HS-27A (cell line): ENCODE data around the gene AGAP5.
"Not testable (repeated sequence)": the region's sequence is repeated elsewhere in the genome, so short reads cannot be mapped to it uniquely, and the experiment has no call there.

ENCODE experiments used
- DNase-seq: peaks from one replicate; pipeline ENCODE4 v3.0.0-alpha.2; 2012; ENCODE audit warnings: low read depth, missing footprints

The AGAP5 gene

GRCh38 chr10:73714483-73714882 lies 16.6 kb upstream of the AGAP5 start:
- DNase-seq: not testable (repeated sequence)

GRCh38 chr10:73713912-73714311 lies 16.0 kb upstream of the AGAP5 start:
- not testable (repeated sequence) for DNase-seq

DNA sequence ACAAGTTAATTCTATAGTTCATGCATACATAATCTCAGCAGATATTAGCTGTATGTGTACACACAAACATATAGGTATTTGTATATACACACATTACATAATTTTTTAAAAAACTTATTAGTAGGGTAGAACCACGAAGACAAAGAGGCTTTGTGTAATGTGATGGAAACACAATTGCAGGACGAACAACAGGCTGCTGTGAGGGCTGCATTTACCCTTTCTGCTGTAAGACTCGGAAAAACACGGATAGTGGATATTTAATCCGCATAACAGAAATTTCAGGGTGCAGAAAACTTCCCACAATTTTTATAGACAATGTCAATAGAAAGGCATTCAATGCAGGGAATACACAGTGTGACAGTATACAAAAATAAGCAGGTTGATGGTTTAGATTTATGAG lies 13.8 kb upstream of the AGAP5 start:
- DNase-seq: not testable (repeated sequence)

DNA sequence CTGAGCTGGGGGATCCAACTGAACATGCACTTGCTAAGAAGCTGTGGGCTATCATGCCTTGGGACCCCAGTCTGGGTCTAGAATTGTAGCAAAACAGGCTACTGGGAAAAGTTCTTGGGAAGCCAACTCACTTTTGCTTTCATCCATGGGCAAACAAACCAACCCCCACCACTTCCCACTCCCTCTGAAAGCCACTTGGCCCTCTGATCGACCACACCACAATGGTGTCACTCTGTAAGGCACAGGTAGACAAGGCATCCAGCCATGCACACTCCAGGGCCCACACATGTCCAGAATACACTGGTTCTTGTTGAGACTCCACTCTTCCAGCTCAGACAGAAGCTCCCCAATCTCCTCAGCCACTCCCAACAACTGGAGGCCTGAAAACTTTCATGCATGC lies 10.2 kb upstream of the AGAP5 start:
- DNase-seq: not testable (repeated sequence)

DNA sequence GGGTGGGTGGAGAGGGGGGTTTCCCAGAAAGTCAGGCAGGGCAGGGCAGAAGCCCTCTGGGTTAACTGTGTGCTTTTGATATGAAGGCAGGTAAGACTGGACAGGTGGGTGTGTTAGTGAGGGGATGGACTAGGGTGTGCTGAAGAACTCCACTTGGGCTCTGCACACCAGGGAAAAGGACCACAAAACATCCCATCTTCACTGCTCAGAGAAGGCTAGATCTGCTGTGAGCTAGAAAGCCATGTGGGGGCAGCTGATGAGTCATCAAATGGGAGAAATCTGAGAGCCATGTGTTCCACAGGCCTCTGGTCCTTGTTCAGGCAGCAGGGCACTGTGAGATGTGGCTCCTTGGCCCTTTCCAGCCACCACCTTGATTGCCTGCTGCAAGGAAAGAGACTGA lies 9.7 kb upstream of the AGAP5 start:
- not testable (repeated sequence) for DNase-seq

GRCh38 chr10:73706488-73706887 lies 8.6 kb upstream of the AGAP5 start:
- DNase-seq: not testable (repeated sequence)

GRCh38 chr10:73705506-73706072 lies 7.7 kb upstream of the AGAP5 start:
- not testable (repeated sequence) for DNase-seq

DNA sequence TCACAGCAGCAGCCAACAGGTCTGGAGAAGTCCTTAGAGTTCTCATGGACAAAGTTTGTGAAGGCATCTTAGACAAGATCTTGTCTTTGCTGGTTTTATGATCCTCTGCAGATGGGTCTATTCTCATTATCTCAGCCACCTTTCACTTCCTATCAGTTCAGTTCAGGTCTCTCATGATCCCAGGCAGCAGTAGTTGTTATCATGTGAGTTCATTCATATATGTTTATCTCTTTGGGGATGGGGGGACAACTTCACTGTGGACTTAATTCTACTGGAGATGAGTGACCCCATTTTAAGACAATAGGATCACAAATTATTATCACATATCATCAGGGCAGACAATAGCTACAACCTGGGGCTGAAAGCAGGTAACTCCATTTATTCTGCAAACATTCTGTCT lies 6.0 kb upstream of the AGAP5 start:
- not testable (repeated sequence) for DNase-seq

DNA sequence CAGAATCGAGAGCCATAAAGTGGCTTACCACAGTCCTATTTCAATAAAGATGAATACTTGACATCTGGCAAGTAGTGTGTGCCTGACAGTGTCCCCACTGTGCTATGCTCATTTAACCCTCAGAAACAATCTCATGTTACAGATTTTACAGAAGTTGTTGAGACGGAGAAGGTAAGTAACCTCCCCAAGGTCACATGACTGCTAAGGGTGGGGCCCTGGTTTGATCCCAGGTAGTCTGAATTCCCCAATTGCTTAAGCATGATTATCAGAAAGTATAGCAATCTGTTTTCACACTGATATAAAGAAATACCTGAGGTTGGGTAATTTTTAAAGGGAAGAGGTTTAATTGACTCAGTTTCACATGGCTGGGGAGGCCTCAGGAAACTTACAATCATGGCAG lies 910 bp upstream of the AGAP5 start:
- DNase-seq: not testable (repeated sequence)

- DNase-seq: not testable (repeated sequence)
Measured at GRCh38 chr10:73695302-73695701, 2.6 kb downstream of the AGAP5 start.

- DNase-seq: not testable (repeated sequence)
Measured at GRCh38 chr10:73690755-73691154, 7.2 kb downstream of the AGAP5 start.

GRCh38 chr10:73689596-73689995 lies 8.3 kb downstream of the AGAP5 start:
- DNase-seq: not testable (repeated sequence)

- not testable (repeated sequence) for DNase-seq
Measured at GRCh38 chr10:73687641-73688040, 10.3 kb downstream of the AGAP5 start.

- not testable (repeated sequence) for DNase-seq
Measured at GRCh38 chr10:73674546-73674945, 23.4 kb downstream of the AGAP5 start.

DNA sequence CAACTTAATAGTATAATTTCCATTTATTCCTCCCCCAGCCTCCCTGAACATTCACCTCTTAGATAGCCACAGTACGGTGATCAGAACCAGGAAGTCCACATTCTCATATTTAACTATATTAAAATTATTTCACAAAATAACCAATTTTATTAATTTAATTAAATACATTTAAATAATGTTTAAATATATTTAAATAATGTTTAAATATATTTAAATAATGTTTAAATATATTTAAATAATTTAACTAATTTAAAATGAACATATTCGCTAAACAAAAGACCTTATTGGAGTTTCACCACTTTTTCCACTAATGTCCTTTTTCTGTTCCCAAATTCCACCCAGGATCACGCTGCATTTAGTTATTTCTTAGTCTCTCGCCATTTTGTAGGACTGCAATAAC lies 29.5 kb downstream of the AGAP5 start:
- DNase-seq: not testable (repeated sequence)

- not testable (repeated sequence) for DNase-seq
Measured at GRCh38 chr10:73666153-73666809, 31.6 kb downstream of the AGAP5 start.

DNA sequence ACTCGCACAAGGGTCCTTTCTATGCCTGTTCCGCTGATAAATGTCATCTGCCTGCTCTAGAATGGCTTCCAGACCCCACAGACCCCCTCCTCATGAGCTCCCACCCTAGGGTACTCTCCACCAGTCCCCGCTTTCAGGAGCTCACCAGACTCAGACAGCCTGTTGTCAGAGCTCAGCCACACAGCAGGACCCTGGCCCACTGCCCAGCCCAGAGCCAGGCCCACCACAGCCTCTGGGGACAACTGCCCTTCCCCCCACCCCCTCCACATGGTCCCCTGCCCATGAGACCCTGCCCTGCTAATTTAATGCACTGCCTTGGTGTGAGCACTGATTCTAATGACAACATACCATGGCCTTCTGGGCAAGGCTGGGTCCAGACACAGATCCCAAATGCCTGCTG lies 32.3 kb downstream of the AGAP5 start:
- not testable (repeated sequence) for DNase-seq

GRCh38 chr10:73664156-73665040 lies 33.5 kb downstream of the AGAP5 start:
- not testable (repeated sequence) for DNase-seq

GRCh38 chr10:73663621-73664020 lies 34.3 kb downstream of the AGAP5 start:
- not testable (repeated sequence) for DNase-seq

GRCh38 chr10:73662705-73663104 lies 35.2 kb downstream of the AGAP5 start:
- not testable (repeated sequence) for DNase-seq

DNA sequence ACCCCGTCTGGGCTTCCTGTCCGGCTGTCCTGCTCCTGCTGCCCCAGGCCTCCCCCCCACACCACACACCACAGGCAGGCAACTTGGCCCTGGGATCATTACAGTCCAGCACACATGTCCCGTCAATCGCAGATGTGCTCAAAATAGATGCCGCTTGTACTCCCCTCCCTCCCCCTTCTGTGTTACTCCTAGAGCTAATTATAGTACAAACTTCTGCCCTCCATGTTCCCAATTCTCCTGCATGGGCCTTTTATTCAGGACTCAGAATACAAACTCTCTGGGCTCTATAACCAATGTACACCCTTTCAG lies 42.0 kb downstream of the AGAP5 start, which contains the start of gene SYNPO2L:
TSS of gene SYNPO2L (minus strand) at position 40 of the 309 bp plus-strand sequence. CDS start 107 bp downstream, outside the sequence.
- no peak for DNase-seq

- DNase-seq: no peak
Measured at GRCh38 chr10:73655257-73655989, 42.5 kb downstream of the AGAP5 start.
